GM19238 (cell line): ENCODE measurements around the gene SCARB2.

Experiments used
- DNase-seq: peaks from one replicate; pipeline ENCODE4 v3.0.0; 2011; ENCODE audit warnings: low spot score; ENCODE audit not compliant: insufficient read length

The SCARB2 gene

DNA sequence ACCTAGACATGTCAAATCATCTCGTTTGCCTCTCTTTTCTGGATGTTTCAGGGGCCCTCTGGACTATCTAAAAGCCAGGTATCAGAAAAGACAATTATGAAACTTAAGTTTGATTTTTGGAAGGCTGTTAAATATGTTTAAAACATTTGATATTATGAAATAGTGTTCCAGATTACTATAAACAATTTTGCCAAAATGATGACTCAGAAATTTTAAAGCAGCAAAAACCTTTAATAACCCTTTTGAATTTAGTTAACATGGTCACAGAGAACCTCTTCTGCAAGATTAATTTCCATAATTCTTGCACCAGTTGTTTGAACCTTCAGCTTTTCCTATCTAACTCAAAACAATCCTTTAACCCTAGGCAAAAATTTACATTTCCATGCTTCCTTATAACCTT, 19.1 kb upstream of the SCARB2 start:
- no peak for DNase-seq

GRCh38 chr4:76226418-76226817, 12.8 kb upstream of the SCARB2 start:
- no peak for DNase-seq

DNA sequence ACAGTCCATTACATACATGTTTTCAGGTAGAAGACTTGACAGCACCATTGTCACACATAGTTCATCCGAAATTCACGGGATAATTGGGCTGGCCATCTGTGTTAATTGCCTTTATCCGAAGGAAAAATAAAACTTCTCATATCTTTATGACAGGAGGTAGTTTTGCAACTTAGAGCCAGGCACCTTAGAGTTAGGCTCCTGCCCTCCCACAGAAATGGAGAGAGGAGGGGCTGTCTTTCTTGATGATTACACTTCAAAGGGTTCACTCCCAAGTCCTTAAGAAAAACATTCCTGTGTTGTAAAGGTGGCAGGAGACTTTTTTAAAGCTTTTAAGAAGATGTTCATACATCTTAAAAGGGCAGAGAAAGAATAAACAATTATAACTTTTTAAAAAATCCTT, 10.5 kb upstream of the SCARB2 start:
- no peak for DNase-seq

- DNase-seq: no peak
Observed at GRCh38 chr4:76219299-76220055, 5.9 kb upstream of the SCARB2 start.

- DNase-seq: no peak
Observed at GRCh38 chr4:76216975-76217814, 3.6 kb upstream of the SCARB2 start.

DNA sequence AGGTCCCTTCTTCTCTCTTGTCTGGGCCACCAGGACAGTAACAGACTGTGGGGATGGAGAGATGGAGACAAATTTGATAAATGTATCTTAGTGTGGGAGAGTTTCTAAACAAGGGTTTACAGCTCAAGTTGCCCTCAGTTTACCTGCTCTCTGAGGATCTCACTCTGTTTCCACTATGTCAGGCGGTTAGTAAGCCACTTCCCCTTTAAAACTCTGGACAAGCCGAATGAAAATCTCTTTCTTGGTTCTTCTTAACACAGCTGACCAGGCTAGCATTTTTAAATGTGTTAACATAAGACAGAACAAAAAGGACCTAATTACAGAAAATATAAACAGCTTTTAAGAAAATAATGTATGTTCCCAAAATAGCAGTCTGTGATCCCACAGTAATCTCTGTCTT, 2.9 kb upstream of the SCARB2 start:
- DNase-seq: no peak

GRCh38 chr4:76215077-76215476, 1.5 kb upstream of the SCARB2 start:
- DNase-seq: no peak

DNA sequence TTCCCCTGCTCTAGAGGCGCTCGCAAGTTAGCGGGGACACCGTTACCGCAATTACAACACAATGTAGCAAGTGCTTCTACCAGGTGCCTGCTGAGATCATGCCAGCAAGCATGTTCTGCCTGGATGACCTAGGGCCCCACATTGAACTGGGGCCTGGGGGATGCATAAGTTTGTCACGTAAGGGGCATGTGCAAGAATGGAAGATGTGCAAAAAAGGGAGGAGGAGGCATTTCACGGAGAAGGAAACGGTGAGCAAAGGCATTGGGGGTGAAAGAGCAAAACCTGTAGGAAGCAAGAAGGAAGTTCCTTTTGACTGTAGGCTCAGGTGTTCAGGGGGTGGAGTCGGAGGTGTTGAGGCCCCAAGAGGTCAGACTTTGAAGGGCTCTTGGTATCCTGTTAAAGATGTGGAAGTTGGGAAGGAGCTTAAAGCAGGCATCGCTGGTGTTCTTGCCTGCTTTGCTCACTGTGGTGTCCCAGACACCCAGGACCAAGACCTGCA, 602 bp upstream of the SCARB2 start:
- DNase-seq: no peak

- DNase-seq: no peak
Observed at GRCh38 chr4:76212851-76213414, 691 bp downstream of the SCARB2 start.

GRCh38 chr4:76211769-76212708, 1.6 kb downstream of the SCARB2 start:
- no peak for DNase-seq

- DNase-seq: no peak
Observed at GRCh38 chr4:76210452-76210851, 3.2 kb downstream of the SCARB2 start.

DNA sequence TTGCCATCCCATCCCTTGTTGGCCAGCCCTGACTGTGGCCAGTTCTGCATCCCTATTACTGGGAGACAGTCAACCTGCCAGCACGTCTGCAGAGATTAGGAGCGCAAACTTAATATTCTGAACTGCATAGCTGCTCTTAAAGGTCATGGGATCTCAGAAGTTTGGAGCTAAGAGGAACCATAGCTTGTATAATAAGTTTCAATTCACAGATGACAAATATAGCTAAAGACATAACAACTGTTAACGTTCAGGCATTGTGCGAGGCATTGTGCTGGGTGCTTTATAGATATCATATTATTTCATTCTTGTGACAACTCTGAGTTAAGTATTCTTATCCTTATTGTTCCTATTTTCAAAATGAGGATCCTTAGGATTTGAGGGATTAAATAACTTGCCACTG, 3.7 kb downstream of the SCARB2 start:
- no peak for DNase-seq

GRCh38 chr4:76208005-76208765, 5.4 kb downstream of the SCARB2 start:
- DNase-seq: no peak

GRCh38 chr4:76207549-76207948, 6.1 kb downstream of the SCARB2 start:
- DNase-seq: no peak

DNA sequence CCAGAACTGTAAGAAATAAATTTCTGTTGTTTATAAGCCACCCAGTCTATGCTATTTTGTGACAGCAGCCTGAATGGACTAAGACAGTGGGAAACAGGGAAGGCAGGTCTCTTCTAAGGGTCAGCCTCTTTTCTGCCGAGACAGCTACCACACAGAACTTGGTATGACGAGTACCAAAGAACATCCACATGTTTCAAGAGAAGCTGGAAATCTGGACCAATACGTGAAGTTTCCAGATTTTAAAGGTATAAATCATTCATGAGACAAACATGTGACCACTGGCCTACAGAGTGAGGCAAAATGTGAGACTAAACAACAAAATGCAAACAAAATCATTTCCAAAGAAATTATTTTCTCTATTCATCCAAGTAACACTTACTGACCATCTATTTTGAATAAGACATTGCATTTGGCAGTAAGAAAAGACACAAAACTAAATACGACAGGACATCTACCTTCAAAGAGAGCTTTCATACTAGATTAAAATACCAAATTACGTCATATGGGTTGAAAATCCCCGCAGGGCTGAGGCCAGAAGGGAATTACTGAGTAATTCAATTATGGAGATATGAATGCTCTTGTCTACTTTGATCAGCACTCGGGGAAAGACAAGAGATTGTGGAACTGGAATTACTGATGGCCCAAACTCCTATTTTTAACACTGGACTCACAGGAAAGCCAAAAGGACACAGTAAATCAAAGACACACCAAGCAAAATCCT, 7.2 kb downstream of the SCARB2 start:
- DNase-seq: no peak

DNA sequence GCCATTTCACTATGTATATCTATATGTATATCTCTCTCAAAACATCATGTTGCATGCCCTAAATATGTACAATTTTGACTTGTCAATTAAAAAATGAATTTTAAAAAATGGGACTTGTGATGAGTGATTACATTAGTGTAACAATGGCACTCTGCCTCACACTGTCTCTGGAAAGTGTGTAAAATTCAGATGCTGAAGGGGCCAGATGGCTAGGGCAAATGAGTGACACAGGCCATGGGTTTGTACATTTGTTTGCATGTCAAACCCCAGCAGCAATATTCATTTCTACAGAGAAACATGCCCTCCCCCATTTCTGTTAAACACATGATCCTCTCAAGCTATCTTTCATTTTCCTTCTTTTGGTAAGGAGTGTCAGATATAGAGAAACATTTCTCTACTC, 8.1 kb downstream of the SCARB2 start:
- DNase-seq: no peak

DNA sequence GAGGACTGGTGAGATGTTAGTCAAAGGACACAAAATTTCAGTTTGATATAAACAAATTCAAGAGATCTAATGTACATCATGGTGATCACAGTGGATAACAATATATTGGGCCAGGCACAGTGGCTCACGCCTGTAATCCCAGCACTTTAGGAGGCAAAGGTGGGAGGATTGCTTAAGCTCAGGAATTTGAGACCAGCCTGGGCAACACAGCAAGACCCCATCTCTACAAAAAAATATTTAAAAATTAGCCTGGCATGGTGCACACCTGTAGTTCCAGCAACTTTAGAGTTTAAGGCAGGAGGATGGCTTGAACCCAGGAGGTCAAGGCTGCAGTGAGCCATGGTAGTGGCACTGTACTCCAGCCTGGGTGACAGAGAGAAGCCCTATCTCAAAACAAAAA, 8.7 kb downstream of the SCARB2 start:
- DNase-seq: no peak

DNA sequence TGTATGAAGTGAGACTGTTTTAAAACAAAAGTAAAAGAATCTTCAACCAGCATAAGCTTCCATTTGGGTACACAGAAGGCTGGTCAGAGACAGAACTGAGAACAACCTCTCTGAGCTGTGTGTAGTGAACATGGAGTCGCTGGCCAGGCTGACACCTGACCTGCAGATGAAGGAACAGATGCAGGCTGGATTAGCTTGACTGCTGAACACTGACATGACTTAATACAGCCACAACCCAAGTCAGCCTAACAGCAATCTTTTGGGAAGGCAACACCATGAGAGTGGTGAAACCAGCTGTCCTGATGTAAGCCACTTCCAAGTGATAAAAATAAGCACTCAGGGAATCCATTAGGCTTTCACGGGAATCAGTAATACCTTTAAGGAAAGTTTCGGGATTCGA, 10.1 kb downstream of the SCARB2 start:
- DNase-seq: no peak

DNA sequence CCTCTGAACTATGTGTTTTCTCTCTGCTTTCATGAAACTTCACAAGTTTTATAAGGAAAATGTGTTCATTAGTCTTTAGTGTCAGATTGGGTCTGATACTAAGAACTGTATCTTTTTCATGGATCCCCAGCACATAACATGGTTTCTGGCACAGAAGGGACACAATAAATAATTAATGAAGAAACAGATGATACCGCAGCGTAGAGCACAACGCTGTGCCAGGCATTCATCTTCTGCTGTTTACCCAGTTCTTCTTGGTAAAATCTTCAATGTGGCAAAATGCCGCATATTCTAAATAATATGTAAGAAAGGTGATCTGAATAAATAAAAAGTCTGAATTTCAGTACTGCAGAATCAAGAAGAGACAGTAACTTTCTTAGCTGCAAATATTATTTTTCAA, 12.3 kb downstream of the SCARB2 start:
- no peak for DNase-seq

GRCh38 chr4:76200771-76201231, 12.8 kb downstream of the SCARB2 start:
- no peak for DNase-seq
